DND-41 (cell line): ENCODE measurements around the gene ST8SIA4.

Source experiments
- EZH2 ChIP-seq: IDR thresholded peaks from 3 replicates; pipeline ENCODE4 v1.6.1; 2012; ENCODE audit warnings: borderline replicate concordance, low read depth, mild to moderate bottlenecking, moderate library complexity, low read length, inconsistent platforms; ENCODE audit not compliant: severe bottlenecking
- TF ChIP-seq, protein P1 (sequence below): IDR thresholded peaks from 2 replicates; pipeline ENCODE4 v1.5.1; 2012; ENCODE audit warnings: borderline replicate concordance, low read length, moderate library complexity, mild to moderate bottlenecking; ENCODE audit not compliant: poor library complexity, severe bottlenecking; ENCODE audit errors: extremely low read depth

- TF ChIP-seq EZH2, result no peak
- TF ChIP-seq, protein P1, sequence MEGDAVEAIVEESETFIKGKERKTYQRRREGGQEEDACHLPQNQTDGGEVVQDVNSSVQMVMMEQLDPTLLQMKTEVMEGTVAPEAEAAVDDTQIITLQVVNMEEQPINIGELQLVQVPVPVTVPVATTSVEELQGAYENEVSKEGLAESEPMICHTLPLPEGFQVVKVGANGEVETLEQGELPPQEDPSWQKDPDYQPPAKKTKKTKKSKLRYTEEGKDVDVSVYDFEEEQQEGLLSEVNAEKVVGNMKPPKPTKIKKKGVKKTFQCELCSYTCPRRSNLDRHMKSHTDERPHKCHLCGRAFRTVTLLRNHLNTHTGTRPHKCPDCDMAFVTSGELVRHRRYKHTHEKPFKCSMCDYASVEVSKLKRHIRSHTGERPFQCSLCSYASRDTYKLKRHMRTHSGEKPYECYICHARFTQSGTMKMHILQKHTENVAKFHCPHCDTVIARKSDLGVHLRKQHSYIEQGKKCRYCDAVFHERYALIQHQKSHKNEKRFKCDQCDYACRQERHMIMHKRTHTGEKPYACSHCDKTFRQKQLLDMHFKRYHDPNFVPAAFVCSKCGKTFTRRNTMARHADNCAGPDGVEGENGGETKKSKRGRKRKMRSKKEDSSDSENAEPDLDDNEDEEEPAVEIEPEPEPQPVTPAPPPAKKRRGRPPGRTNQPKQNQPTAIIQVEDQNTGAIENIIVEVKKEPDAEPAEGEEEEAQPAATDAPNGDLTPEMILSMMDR, result no peak
Observed at GRCh38 chr5:100779669-100780375, 123.3 kb downstream of the ST8SIA4 start.
